Smooth muscle cell of the brain vasculature (primary cell): ENCODE results near the gene GRN.
"Not testable (repeated sequence)": the region's sequence is repeated elsewhere in the genome, so short reads cannot be mapped to it uniquely, and the experiment has no call there.

Source experiments
- DNase-seq: peaks from one replicate; pipeline ENCODE4 v3.0.0-alpha.2; 2012; ENCODE audit warnings: low read depth, low spot score

GRN gene

GRCh38 chr17:44383363-44383762 is 38.3 kb downstream of the GRN start:
- DNase-seq = no peak

GRCh38 chr17:44383861-44384260 is 38.8 kb downstream of the GRN start:
- no peak for DNase-seq

- no peak for DNase-seq
Measured at GRCh38 chr17:44384281-44384822, 39.2 kb downstream of the GRN start.

GRCh38 chr17:44384823-44385286 is 39.8 kb downstream of the GRN start:
- DNase-seq = no peak

GRCh38 chr17:44385287-44386181 is 40.4 kb downstream of the GRN start:
- DNase-seq = peak; percentile 26

GRCh38 chr17:44386182-44386525 is 41.1 kb downstream of the GRN start:
- no peak for DNase-seq

GRCh38 chr17:44387804-44388203 is 42.7 kb downstream of the GRN start:
- DNase-seq = no peak

GRCh38 chr17:44389281-44389680 is 44.2 kb downstream of the GRN start, which contains the start of gene ITGA2B:
TSS of gene ITGA2B (minus strand) at chr17:44389649. CDS start at chr17:44389473, 176 bp downstream.
- DNase-seq = no peak

GRCh38 chr17:44389723-44390202 is 44.7 kb downstream of the GRN start:
- DNase-seq = no peak

GRCh38 chr17:44390250-44390870 is 45.3 kb downstream of the GRN start:
- no peak for DNase-seq

GRCh38 chr17:44394112-44394511 is 49.0 kb downstream of the GRN start:
- not testable (repeated sequence) for DNase-seq

- no peak for DNase-seq
Measured at GRCh38 chr17:44394833-44395232, 49.7 kb downstream of the GRN start.

- DNase-seq = no peak
Measured at GRCh38 chr17:44396946-44397345, 51.8 kb downstream of the GRN start.

GRCh38 chr17:44397479-44398440 is 52.7 kb downstream of the GRN start:
- no peak for DNase-seq

GRCh38 chr17:44398692-44399691 is 53.9 kb downstream of the GRN start:
- no peak for DNase-seq

GRCh38 chr17:44400226-44400847 is 55.2 kb downstream of the GRN start:
- DNase-seq = no peak
